HepG2 (cell line): ENCODE data around the gene CDC14B. TPM values are rescaled to one million over a fixed set of nuclear protein-coding genes. Genes with fewer than 3 reads are reported as not detected.

Experiments
- ATAC-seq: fragments of 200-7000 bp; cut with Tn5 transposase; 3 replicates; pipeline ENCODE4 v1.9.1; 2020; ENCODE audit warnings: mild to moderate bottlenecking, moderate library complexity
- BruUV-seq: library from RNA; stranded (reverse); fragments of 400-500 nt; replicated peaks from 2 replicates; lab custom pipeline; 2021; lab: Mats Ljungman, UMichigan
- CTCF ChIA-PET: fragments of 300-600 bp; formaldehyde crosslinking; extraction: SDS; loops from one replicate; lab custom pipeline; 2021; ENCODE audit warnings: low total read pairs, inconsistent platforms, low intra/inter-chr PET ratio; lab: Yijun Ruan, JAX
- POLR2A ChIA-PET: fragments of 350-600 bp; sonication (Branson Sonifier 250); formaldehyde crosslinking; loops from one replicate; lab custom pipeline; 2020; ENCODE audit warnings: antibody characterized with exemption, inconsistent platforms; lab: Yijun Ruan, JAX
- DNase-seq: peaks from one replicate; pipeline ENCODE4 v3.0.0-alpha.2; 2015; ENCODE audit warnings: low spot score
- FAIRE-seq: peaks from 3 replicates; lab custom pipeline; 2011; peaks lifted over from hg19 to GRCh38; lab: Jason Lieb, UNC
- H2AFZ ChIP-seq: one replicate; pipeline ENCODE4 v1.6.1; 2011; ENCODE audit warnings: low read length, inconsistent platforms
- H3K27ac ChIP-seq: fragments of 300-600 bp; 3 replicates; pipeline ENCODE4 v1.8.0; 2011; ENCODE audit warnings: mixed run types, mild to moderate bottlenecking, mixed read lengths, low read length, inconsistent platforms; ENCODE audit not compliant: insufficient read depth; ENCODE audit errors: extremely low read length
- H3K27me3 ChIP-seq, 2 experiments: fragments of 200-600 bp in 1 of 2; 2 replicates in 1 of 2; 3 replicates in 1 of 2; pipeline versions ENCODE4 v1.6.0 to v1.8.0; 2011; ENCODE audit warnings: low read length in 2 of 2, mild to moderate bottlenecking in 2 of 2, moderate library complexity in 2 of 2, inconsistent platforms in 1 of 2; ENCODE audit not compliant: insufficient read depth in 2 of 2, control insufficient read depth in 1 of 2
- H3K36me3 ChIP-seq, 2 experiments: fragments of 200-600 bp in 1 of 2; replicated peaks in 1 of 2; 2 replicates in 1 of 2; 3 replicates in 1 of 2; pipeline versions ENCODE4 v1.5.1 to v1.8.0; 2011; ENCODE audit warnings: low read length in 2 of 2, inconsistent platforms in 1 of 2; ENCODE audit not compliant: insufficient read depth in 2 of 2, control insufficient read depth in 1 of 2
- H3K4me1 ChIP-seq: 2 replicates; pipeline ENCODE4 v1.5.1; 2012; ENCODE audit warnings: low read length, inconsistent platforms; ENCODE audit not compliant: insufficient read depth
- H3K4me2 ChIP-seq: 2 replicates; pipeline ENCODE4 v1.6.0; 2011; ENCODE audit warnings: low read depth, low read length, inconsistent platforms
- H3K4me3 ChIP-seq, 3 experiments: fragments of 200-600 bp in 1 of 3; sonication (generic), shearing (Covaris generic) in 1 of 3; replicated peaks in 1 of 3; 2 replicates each; pipeline ENCODE4 v1.5.1; 2011 to 2016; ENCODE audit warnings: low read length in 3 of 3, inconsistent platforms in 2 of 3, low read depth in 2 of 3, mild to moderate bottlenecking in 2 of 3, control low read depth in 1 of 3, mixed read lengths in 1 of 3; ENCODE audit not compliant: insufficient read depth in 1 of 3
- H3K79me2 ChIP-seq: one replicate; pipeline ENCODE4 v1.6.1; 2011; ENCODE audit warnings: low read length, inconsistent platforms; ENCODE audit not compliant: insufficient read depth
- H3K9ac ChIP-seq: 2 replicates; pipeline ENCODE4 v1.6.0; 2011; ENCODE audit warnings: mild to moderate bottlenecking, low read depth, low read length, inconsistent platforms; ENCODE audit not compliant: insufficient read depth
- H3K9me3 ChIP-seq: 2 replicates; pipeline ENCODE4 v1.5.1; 2012; ENCODE audit warnings: mild to moderate bottlenecking, low read length
- H4K20me1 ChIP-seq: 2 replicates; pipeline ENCODE4 v1.6.0; 2011; ENCODE audit warnings: inconsistent platforms, mild to moderate bottlenecking, low read length, moderate library complexity; ENCODE audit not compliant: insufficient read depth
- NFE2L1 ChIP-seq: sonication (generic); formaldehyde crosslinking; IDR thresholded peaks from 2 replicates; pipeline ENCODE4 v1.4.0; 2020; ENCODE audit warnings: missing genetic modification reagents, mild to moderate bottlenecking, borderline replicate concordance
- RAD21 ChIP-seq: fragments of 450-650 bp; formaldehyde crosslinking; IDR thresholded peaks from 2 replicates; pipeline ENCODE4 v1.5.0; 2020; ENCODE audit warnings: mild to moderate bottlenecking
- SAFB2 ChIP-seq: sonication (generic); formaldehyde crosslinking; IDR thresholded peaks from 2 replicates; pipeline ENCODE4 v1.5.1; 2020; ENCODE audit warnings: missing genetic modification reagents, low read depth, mild to moderate bottlenecking, borderline replicate concordance
- TEAD3 ChIP-seq: optimal IDR thresholded peaks from 2 replicates; pipeline ENCODE3; 2016; ENCODE audit warnings: borderline replicate concordance
- XRCC5 ChIP-seq: fragments of 200-400 bp; formaldehyde crosslinking; optimal IDR thresholded peaks from 2 replicates; pipeline ENCODE3; 2017; ENCODE audit warnings: mild to moderate bottlenecking, low read length
- ZBTB26 ChIP-seq: IDR thresholded peaks from 2 replicates; pipeline ENCODE4 v1.6.1; 2016; ENCODE audit warnings: missing compliant biosample characterization, missing genetic modification reagents, borderline replicate concordance
- ZBTB38 ChIP-seq: sonication (generic); formaldehyde crosslinking; IDR thresholded peaks from 2 replicates; pipeline ENCODE4 v1.5.1; 2020; ENCODE audit warnings: mild to moderate bottlenecking, missing genetic modification reagents
- ZNF607 ChIP-seq: sonication (generic); formaldehyde crosslinking; IDR thresholded peaks from 2 replicates; pipeline ENCODE4 v1.5.1; 2020; ENCODE audit warnings: missing genetic modification reagents, mild to moderate bottlenecking, borderline replicate concordance
- ZNF766 ChIP-seq: sonication (generic); formaldehyde crosslinking; IDR thresholded peaks from 2 replicates; pipeline ENCODE4 v1.5.0; 2020; ENCODE audit warnings: missing genetic modification reagents, borderline replicate concordance
- ZNF883 ChIP-seq: sonication (generic); formaldehyde crosslinking; IDR thresholded peaks from 2 replicates; pipeline ENCODE4 v1.5.1; 2020; ENCODE audit warnings: mild to moderate bottlenecking, missing genetic modification reagents; ENCODE audit errors: not compliant biosample characterization
- WGBS: methylation state at CpG from one replicate; pipeline ENCODE4 v1.1.6; 2017; ENCODE audit warnings: low lambda C conversion rate; 5-methylcytosine and 5-hydroxymethylcytosine counted together
- in situ Hi-C: cut with HindIII; loops from 2 replicates; pipeline ENCODE4 v1.10.0; 2017; ENCODE audit warnings: low pct_unique_long_range_greater_than_20kb; ENCODE audit not compliant: extremely low pct_ligation_motif_present
- intact Hi-C: fragments of 100-400 bp; cut with micrococcal nuclease; formaldehyde crosslinking; loops from one replicate; pipeline ENCODE4 v1.10.0; 2022; ENCODE audit not compliant: unreplicated experiment
- polyA plus RNA-seq, 8 experiments: library from polyadenylated mRNA; depleted of rRNA in 3 of 8; stranded (reverse) in 7 of 8; unstranded in 1 of 8; fragments of >200 nt; fragmentation: Illumina TruSeq in 4 of 8; extraction: Trizol in 4 of 8; gene quantifications; 2 replicates each; pipeline versions ENCODE4 v1.2.1 to v1.2.3, GENCODE V29; 2011 to 2016; ENCODE audit warnings: low read depth in 4 of 8, missing spikeins in 1 of 8, mixed read lengths in 1 of 8; ENCODE audit not compliant: insufficient read depth in 1 of 8
- total RNA-seq, 5 experiments: library from RNA; depleted of rRNA; stranded (reverse); fragments of >200 nt; fragmentation: Illumina TruSeq; extraction: Trizol; gene quantifications; 2 replicates each; pipeline ENCODE4 v1.2.3, GENCODE V29; 2016; ENCODE audit warnings: low read depth in 1 of 5

The CDC14B gene
- total and polyA plus RNA-seq, 2 of the 13 experiments (the other 11 are each of a cell fraction or from before 2014, with no cell fraction given) = 25.8 to 33.3 TPM

GRCh38 chr9:96524764-96525163 is 94.9 kb downstream of the CDC14B start:
- Histone ChIP-seq H3K27me3 (no peaks in the 10 kb centered on the region), H3K79me2 (no peaks in the 10 kb centered on the region), H3K4me2 (no peak overlapping the region), H3K9me3 (no peaks in the 10 kb centered on the region), H3K4me1 (peaks cover 14% of the 10 kb centered on the region), H3K9ac (no peak overlapping the region), H3K4me3 (no peak overlapping the region), H3K27ac (no peak overlapping the region), H2AFZ (no peak overlapping the region), H3K36me3 (peaks cover 4 to 40% of the 10 kb centered on the region in 2 experiments), H4K20me1 (no peaks in the 10 kb centered on the region)
- ChIA-PET POLR2A (no interaction called here), CTCF (no interaction called here)
- in situ Hi-C loops = no loop called here
- TF ChIP-seq ZBTB26 (no peak), TEAD3 (no peak), ZNF766 (CRISPR knock-in tag) (no peak), RAD21 (no peak), ZNF607 (no peak), NFE2L1 (CRISPR knock-in tag) (no peak), SAFB2 (CRISPR knock-in tag) (no peak), ZNF883 (no peak), ZBTB38 (CRISPR knock-in tag) (no peak), XRCC5 (no peak)
- no peak for ATAC-seq
- no TSS peak for BruUV-seq
- WGBS = 97% methylated on average over 2 of the region's 2 CpGs
- no peak for FAIRE-seq
- intact Hi-C loops = no loop called here
- no peak for DNase-seq
